Loucy (cell line): Measurements from ENCODE around the gene CCDC88C.

ENCODE experiments used
- H2AFZ ChIP-seq: fragments of 200-600 bp; sonication (generic); 2 replicates; pipeline ENCODE4 v1.6.0; 2016; ENCODE audit warnings: antibody characterized with exemption, mild to moderate bottlenecking, low read length, moderate library complexity
- H3F3A ChIP-seq: fragments of 200-600 bp; 2 replicates; pipeline ENCODE4 v1.6.0; 2016; ENCODE audit warnings: antibody characterized with exemption, low read depth, mild to moderate bottlenecking
- H3K27me3 ChIP-seq: fragments of 200-600 bp; sonication (generic); 2 replicates; pipeline ENCODE4 v1.6.1; 2014; ENCODE audit warnings: low read length, mild to moderate bottlenecking; ENCODE audit not compliant: insufficient read depth, poor library complexity, severe bottlenecking
- H3K36me3 ChIP-seq: fragments of 200-600 bp; sonication (generic); 2 replicates; pipeline ENCODE4 v1.6.1; 2016; ENCODE audit warnings: low read length; ENCODE audit not compliant: insufficient read depth
- H3K4me1 ChIP-seq: fragments of 200-600 bp; sonication (generic); 2 replicates; pipeline ENCODE4 v1.5.1; 2014; ENCODE audit warnings: low read length, mild to moderate bottlenecking; ENCODE audit not compliant: insufficient read depth, poor library complexity, severe bottlenecking
- H3K4me2 ChIP-seq: fragments of 200-600 bp; sonication (generic); 2 replicates; pipeline ENCODE4 v1.6.0; 2014; ENCODE audit warnings: antibody characterized with exemption, low read length, low read depth, mild to moderate bottlenecking; ENCODE audit not compliant: poor library complexity, severe bottlenecking
- H3K4me3 ChIP-seq: fragments of 200-600 bp; sonication (generic); 2 replicates; pipeline ENCODE4 v1.5.1; 2014; ENCODE audit warnings: low read length, mild to moderate bottlenecking, mixed read lengths; ENCODE audit not compliant: poor library complexity, severe bottlenecking
- H3K79me2 ChIP-seq: fragments of 200-600 bp; sonication (generic); 2 replicates; pipeline ENCODE4 v1.6.1; 2014; ENCODE audit warnings: low read length; ENCODE audit not compliant: insufficient read depth
- H3K9ac ChIP-seq: fragments of 200-600 bp; sonication (generic); 2 replicates; pipeline ENCODE4 v1.6.0; 2014; ENCODE audit warnings: mild to moderate bottlenecking, low read depth, low read length, moderate library complexity; ENCODE audit not compliant: poor library complexity, severe bottlenecking
- H3K9me2 ChIP-seq: fragments of 200-600 bp; sonication (generic); replicated peaks from 2 replicates; pipeline ENCODE4 v1.6.1; 2016; ENCODE audit warnings: low read depth, low read length, mixed read lengths
- H3K9me3 ChIP-seq: fragments of 200-600 bp; sonication (generic); 2 replicates; pipeline ENCODE4 v1.6.1; 2014; ENCODE audit warnings: mild to moderate bottlenecking, antibody characterized with exemption, low read length, low read depth; ENCODE audit not compliant: insufficient read depth
- H4K20me1 ChIP-seq: fragments of 200-600 bp; sonication (generic); 2 replicates; pipeline ENCODE4 v1.6.0; 2014; ENCODE audit warnings: antibody characterized with exemption, low read length, mild to moderate bottlenecking; ENCODE audit not compliant: insufficient read depth, poor library complexity, severe bottlenecking
- CTCF ChIP-seq: fragments of 200-600 bp; sonication (generic); conservative IDR thresholded peaks from 2 replicates; pipeline ENCODE4 v1.5.1; 2014; ENCODE audit warnings: mild to moderate bottlenecking, antibody characterized with exemption, low read length
- EZH2phosphoT487 ChIP-seq: fragments of 200-600 bp; IDR thresholded peaks from 2 replicates; pipeline ENCODE4 v1.6.1; 2018; ENCODE audit warnings: antibody characterized with exemption, mild to moderate bottlenecking, moderate library complexity, borderline replicate concordance

The CCDC88C gene

GRCh38 chr14:91381801-91382670, 35.6 kb downstream of the CCDC88C start:
- peaks cover 15% of the 10 kb centered on the region; the same call in 1 of the 2 replicates for H3K36me3 ChIP-seq
- H3K4me2 ChIP-seq: no peak overlapping the region
- H3K9me3 ChIP-seq: no peaks in the 10 kb centered on the region
- H3K4me1 ChIP-seq: peaks cover 31% of the 10 kb centered on the region
- no peaks in the 10 kb centered on the region for H3F3A ChIP-seq
- peaks cover 100% of the 10 kb centered on the region for H3K79me2 ChIP-seq
- H4K20me1 ChIP-seq: peaks cover 97% of the 10 kb centered on the region
- H3K4me3 ChIP-seq: no peak overlapping the region
- no peak overlapping the region for H2AFZ ChIP-seq
- H3K9ac ChIP-seq: no peak overlapping the region
- H3K9me2 ChIP-seq: no peaks in the 10 kb centered on the region
- H3K27me3 ChIP-seq: no peaks in the 10 kb centered on the region
- no peak for TF ChIP-seq EZH2phosphoT487
- no peak for TF ChIP-seq CTCF

GRCh38 chr14:91380610-91381371, 36.8 kb downstream of the CCDC88C start:
- Histone ChIP-seq H3K4me2 (no peak overlapping the region), H3K4me3 (no peak overlapping the region), H3K36me3 (peaks cover 15% of the 10 kb centered on the region; the same call in 1 of the 2 replicates), H3K9me3 (no peaks in the 10 kb centered on the region), H3K4me1 (peaks cover 32% of the 10 kb centered on the region), H3K9ac (no peak overlapping the region), H2AFZ (no peak overlapping the region), H3K9me2 (no peaks in the 10 kb centered on the region), H4K20me1 (peaks cover 93% of the 10 kb centered on the region), H3K79me2 (peaks cover 100% of the 10 kb centered on the region), H3K27me3 (no peaks in the 10 kb centered on the region), H3F3A (no peaks in the 10 kb centered on the region)
- no peak for TF ChIP-seq EZH2phosphoT487
- TF ChIP-seq CTCF: no peak

- Histone ChIP-seq H3K9me2 (no peaks in the 10 kb centered on the region), H3K27me3 (no peaks in the 10 kb centered on the region), H4K20me1 (peaks cover 93% of the 10 kb centered on the region), H3K4me2 (no peak overlapping the region), H3K9ac (no peak overlapping the region), H3K4me1 (peaks cover 34% of the 10 kb centered on the region), H3K36me3 (peaks cover 18% of the 10 kb centered on the region; the same call in 1 of the 2 replicates), H3K9me3 (no peaks in the 10 kb centered on the region), H3F3A (no peaks in the 10 kb centered on the region), H3K4me3 (no peak overlapping the region), H3K79me2 (peaks cover 100% of the 10 kb centered on the region), H2AFZ (no peak overlapping the region)
- TF ChIP-seq CTCF (no peak), EZH2phosphoT487 (no peak)
These were observed 37.5 kb downstream of the CCDC88C start for GRCh38 chr14:91380123-91380522.
